ENCODE data around the gene REPIN1. TPM values are rescaled to one million over a fixed set of nuclear protein-coding genes. Genes with fewer than 3 reads are reported as not detected.

REPIN1 gene
- total and polyA plus RNA-seq, 9 of the 15 experiments (the other 6 are each of a cell fraction or from before 2014, with no cell fraction given) = 8.1 to 283 (median 94.3) TPM

GRCh38 chr7:150382123-150382843 lies 13.7 kb downstream of the REPIN1 start:
- no peak overlapping the region for H3K27ac ChIP-seq (ENCODE audit: extremely low read depth, low read depth, low read length)
- peaks cover 16 to 53% of the 10 kb centered on the region in 2 experiments for H3K4me1 ChIP-seq (replicated peaks in 1 of 2; ENCODE audit: control insufficient read depth in 2 of 2, insufficient read depth in 2 of 2, low read length in 2 of 2)
- H3K9ac ChIP-seq (ENCODE audit: insufficient read depth in 1 of 2, low read depth in 2 of 2, low read length in 2 of 2) = peak overlapping the region in 1 of 2 experiments; percentile 80; a peak in 2 of 4 replicates
- BruUV-seq (replicated peaks) = TSS peak; percentile 31
- H3K9me3 ChIP-seq (replicated peaks; ENCODE audit: control insufficient read depth, insufficient read depth, low read depth, low read length) = no peaks in the 10 kb centered on the region
- H3K27me3 ChIP-seq (ENCODE audit: control insufficient read depth in 2 of 2, insufficient read depth in 2 of 2, low read length in 2 of 2) = no peaks in the 10 kb centered on the region
- CTCF ChIA-PET (ENCODE audit: low intra/inter-chr PET ratio) = no interaction called here
- H3K4me3 ChIP-seq = no peak overlapping the region
- H3K4me2 ChIP-seq (ENCODE audit: insufficient read depth, low read length) = no peak overlapping the region
- H2AFZ ChIP-seq (ENCODE audit: low read depth, low read length) = no peak overlapping the region
- intact Hi-C loops (cut with micrococcal nuclease) (no loop called here), in situ Hi-C loops (cut with MboI) (no loop called here)
- 84% methylated on average over 20 of the region's 20 CpGs for WGBS (ENCODE audit: insufficient coverage, low coverage, missing lambda C conversion rate)
- H3K79me2 ChIP-seq (ENCODE audit: control insufficient read depth, insufficient read depth, low read length) = peaks cover 58% of the 10 kb centered on the region
- DNase-seq (ENCODE audit: extremely low read depth in 1 of 4, low spot score in 3 of 4) (no peak), FAIRE-seq (no peak), ATAC-seq (no peak)
- peaks cover 14% of the 10 kb centered on the region; the same call in 1 of the 3 replicates for H3K36me3 ChIP-seq (ENCODE audit: control insufficient read depth, insufficient read depth, low read length)
- H3K9me1 ChIP-seq (ENCODE audit: control insufficient read depth, insufficient read depth, low read length) = peaks cover 10% of the 10 kb centered on the region
- TF ChIP-seq EWSR1 (IDR thresholded peaks at IDR 0.05; ENCODE audit: borderline replicate concordance, low read depth, partially characterized antibody) (no peak), FOXJ2 (tag; IDR thresholded peaks at IDR 0.05) (no peak), RBFOX2 (IDR thresholded peaks at IDR 0.05; ENCODE audit: low read depth, low read length) (0 out of 2 replicates have a peak, but pooled peaks have one; percentile 37), BRCA1 (IDR thresholded peaks at IDR 0.05) (no peak), BRCA1 (CRISPR knock-in tag; IDR thresholded peaks at IDR 0.05) (0 out of 2 replicates have a peak, but pooled peaks have one; percentile 65), USF2 (CRISPR knock-in tag; IDR thresholded peaks at IDR 0.05) (no peak), CREBBP (IDR thresholded peaks at IDR 0.05; ENCODE audit: low read depth, low read length) (no peak), HNRNPUL1 (IDR thresholded peaks at IDR 0.05; ENCODE audit: low read length) (no peak), ZFP30 (CRISPR knock-in tag; IDR thresholded peaks at IDR 0.05; ENCODE audit: borderline replicate concordance) (no peak), ZFP36 (IDR thresholded peaks at IDR 0.05; ENCODE audit: low read depth, low read length, partially characterized antibody) (no peak), ZNF512 (tag; IDR thresholded peaks at IDR 0.05) (no peak), NFE2L1 (tag; IDR thresholded peaks at IDR 0.05; ENCODE audit: borderline replicate concordance, low read depth) (no peak), THAP12 (CRISPR knock-in tag; IDR thresholded peaks at IDR 0.05) (no peak)
- H4K20me1 ChIP-seq (replicated peaks; ENCODE audit: control insufficient read depth, insufficient read depth, low read length) = peaks cover 32% of the 10 kb centered on the region
- POLR2A ChIA-PET = interaction anchor here (0.7 kb wide), 1 partner anchor 16 kb away, joined by 3 read pairs; no protein-coding TSS in a partner anchor

All from K562 (cell line).